MM.1S (cell line): Measurements from ENCODE around the gene BRD4.

ENCODE experiments used
- EZH2 ChIP-seq: fragments of 300-600 bp; sonication (generic); optimal IDR thresholded peaks from 2 replicates; pipeline ENCODE3; 2017; ENCODE audit warnings: low read depth, mild to moderate bottlenecking, antibody characterized with exemption, low read length, mixed read lengths
- EZH2phosphoT487 ChIP-seq: fragments of 300-600 bp; sonication (generic); IDR thresholded peaks from 2 replicates; pipeline ENCODE4 v1.6.1; 2018; ENCODE audit warnings: antibody characterized with exemption, low read length
- TF ChIP-seq, protein P1 (sequence below): fragments of 300-600 bp; sonication (generic); IDR thresholded peaks from 2 replicates; pipeline ENCODE4 v1.5.1; 2016; ENCODE audit warnings: antibody characterized with exemption, low read length, mixed read lengths

- TF ChIP-seq EZH2 (no peak), EZH2phosphoT487 (no peak)
- TF ChIP-seq, protein P1, sequence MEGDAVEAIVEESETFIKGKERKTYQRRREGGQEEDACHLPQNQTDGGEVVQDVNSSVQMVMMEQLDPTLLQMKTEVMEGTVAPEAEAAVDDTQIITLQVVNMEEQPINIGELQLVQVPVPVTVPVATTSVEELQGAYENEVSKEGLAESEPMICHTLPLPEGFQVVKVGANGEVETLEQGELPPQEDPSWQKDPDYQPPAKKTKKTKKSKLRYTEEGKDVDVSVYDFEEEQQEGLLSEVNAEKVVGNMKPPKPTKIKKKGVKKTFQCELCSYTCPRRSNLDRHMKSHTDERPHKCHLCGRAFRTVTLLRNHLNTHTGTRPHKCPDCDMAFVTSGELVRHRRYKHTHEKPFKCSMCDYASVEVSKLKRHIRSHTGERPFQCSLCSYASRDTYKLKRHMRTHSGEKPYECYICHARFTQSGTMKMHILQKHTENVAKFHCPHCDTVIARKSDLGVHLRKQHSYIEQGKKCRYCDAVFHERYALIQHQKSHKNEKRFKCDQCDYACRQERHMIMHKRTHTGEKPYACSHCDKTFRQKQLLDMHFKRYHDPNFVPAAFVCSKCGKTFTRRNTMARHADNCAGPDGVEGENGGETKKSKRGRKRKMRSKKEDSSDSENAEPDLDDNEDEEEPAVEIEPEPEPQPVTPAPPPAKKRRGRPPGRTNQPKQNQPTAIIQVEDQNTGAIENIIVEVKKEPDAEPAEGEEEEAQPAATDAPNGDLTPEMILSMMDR, result no peak
Measured at GRCh38 chr19:15264933-15265206, 67.5 kb downstream of the BRD4 start.
